ENCODE measurements around the gene GSN.

The GSN gene

DNA sequence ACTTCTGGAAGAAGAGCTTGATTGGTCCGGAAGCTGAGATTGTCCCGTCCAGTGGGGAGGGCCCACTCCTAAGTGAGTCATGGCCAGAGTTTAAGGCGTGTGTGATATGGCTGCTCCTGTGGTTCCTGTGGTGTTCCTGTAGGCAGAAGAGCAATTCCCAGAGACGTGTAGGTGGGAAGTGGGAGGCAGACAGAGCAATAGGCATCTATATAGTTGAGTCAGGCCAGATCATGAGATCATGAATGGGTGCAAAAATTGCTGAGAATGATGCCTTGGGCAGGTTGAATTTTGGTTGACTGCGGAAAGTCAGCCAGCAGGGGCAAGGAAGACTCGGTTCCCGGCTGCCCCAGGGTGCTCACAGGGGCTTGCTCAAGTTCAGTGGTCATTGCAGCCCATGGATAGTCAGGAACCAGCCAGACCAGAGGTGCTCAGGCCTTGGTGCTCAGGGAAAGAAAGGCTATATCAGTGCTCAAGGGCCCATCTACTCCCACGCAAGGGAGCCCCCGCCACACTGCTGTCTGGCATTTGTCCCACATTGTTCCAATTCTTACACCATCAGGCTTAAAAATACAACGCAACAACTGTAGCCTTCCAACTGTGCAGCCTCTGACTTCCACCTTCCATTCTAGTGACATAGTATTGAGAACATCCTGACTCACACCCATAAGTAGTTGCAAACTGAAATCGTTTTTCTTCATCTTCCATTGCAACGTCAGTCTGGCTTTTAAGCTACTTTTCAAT lies 21.0 kb upstream of the GSN start:
- no peak for DNase-seq (ENCODE audit: low spot score)

- DNase-seq (ENCODE audit: low spot score): no peak
Measured at GRCh38 chr9:121249563-121249962, 18.4 kb upstream of the GSN start.

DNA sequence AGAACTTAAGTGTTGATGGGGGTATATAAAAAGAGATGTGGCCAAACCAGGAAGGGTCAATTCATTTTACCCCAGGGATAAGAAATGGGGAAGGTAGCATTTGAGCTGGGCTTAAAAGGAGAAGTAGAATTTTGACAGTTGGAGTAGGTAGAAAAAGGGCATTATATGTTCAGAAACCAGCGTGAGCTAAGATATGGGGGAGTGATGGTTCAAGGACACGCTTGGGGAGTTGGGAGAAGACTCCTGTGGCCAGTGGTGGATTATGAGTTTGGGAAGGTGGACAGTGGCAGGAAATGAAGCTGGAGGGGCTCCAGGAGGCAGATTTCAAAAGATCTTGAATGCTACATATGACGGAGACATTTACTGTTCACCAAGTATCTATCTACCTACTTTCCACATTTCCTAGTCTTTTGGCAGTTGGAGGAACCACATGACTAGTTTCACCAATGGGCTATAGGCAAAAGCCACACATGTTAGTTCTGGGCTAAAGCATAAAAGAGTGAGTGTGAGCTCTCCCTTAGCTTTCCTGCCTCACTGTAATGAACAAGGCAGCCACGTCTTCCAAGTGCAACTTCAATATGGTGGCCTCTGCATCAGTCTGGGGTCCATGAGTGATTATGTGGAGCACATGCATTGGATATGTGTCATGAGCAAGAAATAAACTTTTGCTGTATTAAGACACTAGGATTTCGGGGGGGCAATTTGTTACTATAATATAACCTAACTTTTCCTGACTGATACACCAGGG lies 15.7 kb upstream of the GSN start:
- no peak for DNase-seq (ENCODE audit: low spot score)

DNA sequence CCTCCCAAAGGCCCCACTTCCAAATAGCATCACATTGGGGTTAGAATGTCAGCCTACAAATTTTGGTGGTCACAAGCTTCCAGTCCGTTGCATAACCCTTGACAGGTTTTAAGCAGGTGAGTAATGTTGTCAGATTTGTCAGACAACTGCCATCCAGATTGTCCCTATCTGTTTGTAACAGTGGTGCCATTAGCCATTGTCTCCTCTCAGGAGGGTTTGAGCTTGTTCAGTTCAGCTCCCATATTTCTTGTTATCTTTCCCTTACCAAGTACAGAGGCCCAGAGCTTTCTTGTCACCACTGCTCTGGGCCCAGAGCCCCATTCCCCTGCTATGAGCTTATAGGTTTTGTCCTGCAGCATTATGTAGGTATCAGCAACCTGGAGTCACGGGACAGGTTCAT lies 14.8 kb upstream of the GSN start:
- DNase-seq (ENCODE audit: low spot score): no peak

- no peak for DNase-seq (ENCODE audit: low spot score)
Measured at GRCh38 chr9:121253821-121254501, 14.0 kb upstream of the GSN start.

DNA sequence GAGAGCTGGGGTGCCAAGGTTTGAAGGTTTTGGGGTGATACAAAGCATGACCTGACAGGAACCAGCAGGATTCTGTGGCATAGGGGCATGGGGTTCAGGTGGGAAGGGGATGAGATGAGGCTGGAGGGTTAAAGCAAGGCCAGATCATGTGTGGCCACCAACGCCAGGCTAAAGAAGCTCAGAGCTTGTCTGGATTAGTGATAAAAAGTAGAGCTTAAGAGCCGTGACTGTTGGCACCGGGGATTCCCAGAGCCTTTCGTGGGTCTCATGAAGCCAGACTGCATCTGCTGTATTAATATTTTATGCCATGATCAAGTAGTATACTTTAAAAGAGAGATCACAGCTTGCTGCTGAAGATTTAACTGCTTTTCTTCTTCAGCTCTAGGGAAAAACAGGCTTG lies 8.5 kb upstream of the GSN start:
- no peak for DNase-seq (ENCODE audit: low spot score)

GRCh38 chr9:121259935-121260334 lies 8.0 kb upstream of the GSN start:
- no peak for DNase-seq (ENCODE audit: low spot score)

DNA sequence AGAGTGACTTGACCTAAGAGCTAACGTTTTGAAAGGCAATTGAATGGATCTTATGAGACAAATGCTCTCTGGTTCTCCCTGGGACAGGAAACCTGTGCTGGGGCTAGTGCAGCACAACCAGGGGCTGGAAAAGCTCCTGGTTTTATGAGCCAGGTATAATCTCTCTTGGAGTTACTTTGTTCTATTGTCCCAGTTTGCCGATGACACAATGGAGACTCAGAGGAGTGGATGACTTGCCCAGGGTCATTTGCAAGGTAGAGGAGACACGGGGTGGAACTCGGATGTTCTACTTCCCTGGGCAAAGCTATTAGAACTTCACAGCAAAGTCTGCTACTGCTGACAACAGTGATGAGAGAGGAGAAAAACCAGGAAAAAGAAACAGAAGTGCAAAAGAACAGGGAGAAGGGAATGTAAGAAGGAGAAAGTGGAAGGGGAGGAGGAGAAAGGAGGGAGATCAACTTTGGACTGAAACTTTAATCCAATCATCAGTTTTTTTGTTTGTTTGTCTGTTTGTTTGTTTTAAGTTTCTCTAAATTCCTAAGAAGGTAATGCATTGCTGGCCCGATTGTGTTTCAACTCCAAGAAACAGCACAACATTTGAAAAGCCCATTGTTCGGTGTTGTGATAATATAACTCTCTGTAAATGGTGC lies 7.4 kb upstream of the GSN start:
- no peak for DNase-seq (ENCODE audit: low spot score)

GRCh38 chr9:121261107-121261460 lies 6.9 kb upstream of the GSN start:
- DNase-seq (ENCODE audit: low spot score): no peak

- DNase-seq (ENCODE audit: low spot score): no peak
Measured at GRCh38 chr9:121261755-121262154, 6.2 kb upstream of the GSN start.

DNA sequence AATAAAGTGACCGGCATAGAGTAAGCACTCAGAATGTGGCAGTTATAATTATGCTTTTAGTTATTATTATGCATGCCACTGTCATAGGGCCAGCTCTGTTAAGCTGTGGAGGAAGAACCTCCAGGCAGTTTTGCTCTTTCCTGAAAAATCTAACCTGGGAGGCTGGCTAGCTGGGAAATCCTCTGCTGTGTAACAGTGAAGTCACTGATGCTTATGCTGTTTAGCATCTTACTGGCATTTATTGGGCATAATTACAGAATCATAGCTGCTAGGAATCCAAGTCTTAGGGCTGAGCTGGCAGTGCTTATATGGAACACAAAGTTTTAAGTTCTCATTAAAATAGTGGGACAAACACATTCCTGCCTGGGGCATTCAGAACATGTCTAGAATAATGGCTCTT lies 5.5 kb upstream of the GSN start:
- DNase-seq (ENCODE audit: low spot score): no peak

GRCh38 chr9:121262953-121263352 lies 5.0 kb upstream of the GSN start:
- DNase-seq (ENCODE audit: low spot score): no peak

DNA sequence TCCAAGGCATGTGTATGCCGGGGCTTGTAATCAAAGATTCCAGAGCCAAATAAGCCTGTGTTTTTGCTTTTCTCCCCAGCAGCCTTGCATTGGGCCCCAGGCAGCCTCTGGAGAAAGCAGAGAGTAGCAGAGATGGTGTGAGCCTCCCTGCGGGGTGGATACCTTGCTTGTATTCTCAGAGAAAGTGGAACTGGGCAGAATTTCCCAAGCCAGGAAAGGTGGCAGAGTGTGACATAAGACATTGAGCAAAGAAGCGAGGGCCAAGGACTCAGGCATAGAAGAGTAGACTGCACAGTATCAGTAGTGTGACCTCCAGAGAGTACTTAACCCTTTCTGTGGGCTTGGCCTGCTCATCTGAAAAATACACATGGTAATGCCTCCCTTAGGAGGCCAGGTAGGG lies 1.6 kb upstream of the GSN start:
- DNase-seq (ENCODE audit: low spot score): no peak

DNA sequence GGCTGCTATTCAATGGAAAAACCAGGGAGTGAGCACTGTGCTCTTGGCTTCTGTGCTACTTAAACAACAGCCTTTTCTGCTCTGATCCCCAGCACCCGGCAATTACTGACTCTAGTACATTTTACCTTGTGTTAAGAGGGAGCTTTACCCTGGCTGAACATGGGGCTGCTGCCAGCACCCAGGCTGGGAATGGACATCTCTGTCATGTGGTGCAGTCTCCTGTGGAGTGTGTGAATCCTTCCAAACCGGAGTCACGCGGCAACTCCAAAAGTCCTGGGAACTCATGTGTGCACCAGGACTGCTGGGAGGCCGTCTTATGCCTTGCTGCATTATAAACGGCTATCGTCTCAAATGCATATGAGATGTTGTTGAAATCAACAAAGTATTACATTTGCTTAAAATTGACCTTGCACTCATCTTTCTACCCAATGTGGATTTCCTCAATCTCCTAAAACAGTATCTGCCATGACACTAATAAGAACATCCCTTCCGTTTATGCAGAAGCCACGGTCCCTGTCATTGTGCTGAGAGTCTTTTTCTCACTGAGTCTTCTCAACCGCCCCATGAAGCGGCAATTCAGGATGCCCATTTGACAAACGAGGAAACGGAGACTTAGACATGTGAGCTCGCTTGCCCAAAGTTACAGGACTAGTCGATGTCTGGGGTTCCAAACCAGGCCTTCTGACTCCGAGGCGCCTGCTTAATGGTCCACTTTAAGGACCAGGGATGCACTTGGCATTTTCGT lies 884 bp upstream of the GSN start:
- DNase-seq (ENCODE audit: low spot score): no peak

- no peak for DNase-seq (ENCODE audit: low spot score)
Measured at GRCh38 chr9:121268598-121268850, 562 bp downstream of the GSN start.

DNA sequence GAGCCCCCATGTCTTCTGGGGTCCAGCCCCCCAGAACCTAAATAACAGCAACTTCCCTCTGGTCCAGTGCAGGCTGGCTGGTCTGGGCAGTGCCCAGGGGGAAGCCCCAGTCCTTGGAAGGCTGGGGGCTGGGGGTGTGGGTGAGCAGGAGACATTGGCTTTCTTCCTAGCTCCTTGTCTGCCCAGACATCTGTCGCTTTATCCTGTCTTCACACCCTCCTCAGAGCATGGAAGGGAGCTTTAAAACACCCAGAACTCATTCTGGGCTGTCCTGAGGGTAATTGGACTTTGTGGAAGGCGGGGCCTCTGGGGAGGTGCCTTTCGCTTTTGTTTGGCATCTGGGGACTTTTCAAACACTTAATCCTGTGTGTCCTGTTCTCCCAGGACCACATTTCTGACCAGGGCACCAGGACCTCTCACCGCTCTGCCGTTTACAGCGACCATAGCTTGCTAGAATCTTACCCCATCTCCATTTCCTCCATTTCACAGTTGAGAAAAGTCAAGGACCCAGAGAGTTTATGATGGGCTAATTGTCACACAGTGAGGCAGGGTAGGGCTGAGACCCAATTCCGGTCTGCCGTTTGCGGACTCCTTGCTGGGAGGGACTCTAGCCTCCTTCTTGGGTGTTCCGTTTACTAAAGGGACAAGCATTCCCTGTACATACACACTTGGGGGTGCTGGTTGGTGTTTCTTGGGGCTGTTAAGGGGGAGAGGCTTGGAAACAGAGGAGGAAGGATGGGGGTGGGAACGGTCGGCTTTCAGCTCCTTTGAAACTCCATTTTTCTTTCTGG lies 1.1 kb downstream of the GSN start:
- DNase-seq (ENCODE audit: low spot score): no peak

DNA sequence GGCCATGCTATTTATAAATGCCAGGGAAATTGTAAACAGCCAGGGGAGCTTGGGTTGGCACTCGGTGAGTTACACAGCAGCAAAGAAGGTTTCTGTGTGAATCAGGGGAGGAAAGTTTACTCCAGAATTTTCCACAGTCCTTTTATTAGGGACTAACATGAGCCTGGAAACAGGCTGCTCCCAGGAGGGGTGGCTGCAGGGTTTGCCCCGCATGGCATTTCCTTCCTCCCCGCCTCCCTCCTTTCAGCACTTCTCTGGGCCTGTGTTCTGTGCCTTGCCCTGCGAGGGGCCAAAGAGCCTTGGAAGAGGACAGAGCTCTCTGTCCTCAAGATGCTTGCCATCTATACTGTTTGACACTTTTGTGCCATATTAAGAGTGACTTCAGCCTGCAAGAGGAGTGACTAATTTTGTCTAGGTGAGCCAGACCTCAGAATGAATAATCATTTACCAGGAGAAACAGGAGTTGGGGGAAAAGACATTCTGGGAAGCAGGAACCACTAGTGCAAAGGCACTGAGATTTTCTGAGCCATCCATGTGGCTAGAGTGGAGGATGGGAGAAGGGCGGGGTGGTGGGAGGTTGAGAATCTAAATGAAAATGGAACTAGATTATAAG lies 1.8 kb downstream of the GSN start:
- no peak for DNase-seq (ENCODE audit: low spot score)

- DNase-seq (ENCODE audit: low spot score): no peak
Measured at GRCh38 chr9:121271368-121272341, 3.7 kb downstream of the GSN start.

DNA sequence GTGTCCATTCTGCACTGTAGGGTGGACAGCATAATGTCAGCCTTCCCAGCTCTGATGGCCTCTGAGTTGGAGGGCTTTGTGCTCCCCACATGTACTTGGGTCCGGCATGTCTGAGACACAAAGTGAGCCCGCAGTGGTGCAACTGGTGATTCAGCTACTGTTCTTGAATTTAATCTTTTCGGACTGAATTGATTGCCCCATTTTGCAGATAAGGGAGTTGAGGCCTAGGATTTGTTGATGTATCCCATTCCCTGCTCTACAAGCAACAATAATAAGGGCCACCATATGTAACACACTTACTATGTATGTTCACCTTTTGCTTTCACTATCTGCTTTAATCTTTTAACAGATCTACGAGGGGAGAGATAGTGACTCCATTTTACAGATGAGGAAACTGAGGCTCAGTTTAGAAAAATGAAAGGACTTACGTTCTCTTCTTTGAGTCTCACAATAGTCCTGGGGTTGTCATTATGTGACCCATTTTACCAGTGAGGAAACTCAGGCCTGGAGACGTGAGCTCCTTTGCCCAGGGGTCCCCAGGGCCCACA lies 4.5 kb downstream of the GSN start:
- no peak for DNase-seq (ENCODE audit: low spot score)
